Panc1 (cell line): ENCODE measurements around the gene DCD.

Experiments used
- TCF7L2 ChIP-seq: IDR thresholded peaks from 2 replicates; pipeline ENCODE4 v1.6.1; 2011; ENCODE audit warnings: mild to moderate bottlenecking, low read depth, low read length, inconsistent platforms
- TF ChIP-seq, protein P1 (sequence below): fragments of 450-650 bp; IDR thresholded peaks from 2 replicates; pipeline ENCODE4 v1.5.1; 2017; ENCODE audit warnings: mild to moderate bottlenecking

- TF ChIP-seq, protein P1, sequence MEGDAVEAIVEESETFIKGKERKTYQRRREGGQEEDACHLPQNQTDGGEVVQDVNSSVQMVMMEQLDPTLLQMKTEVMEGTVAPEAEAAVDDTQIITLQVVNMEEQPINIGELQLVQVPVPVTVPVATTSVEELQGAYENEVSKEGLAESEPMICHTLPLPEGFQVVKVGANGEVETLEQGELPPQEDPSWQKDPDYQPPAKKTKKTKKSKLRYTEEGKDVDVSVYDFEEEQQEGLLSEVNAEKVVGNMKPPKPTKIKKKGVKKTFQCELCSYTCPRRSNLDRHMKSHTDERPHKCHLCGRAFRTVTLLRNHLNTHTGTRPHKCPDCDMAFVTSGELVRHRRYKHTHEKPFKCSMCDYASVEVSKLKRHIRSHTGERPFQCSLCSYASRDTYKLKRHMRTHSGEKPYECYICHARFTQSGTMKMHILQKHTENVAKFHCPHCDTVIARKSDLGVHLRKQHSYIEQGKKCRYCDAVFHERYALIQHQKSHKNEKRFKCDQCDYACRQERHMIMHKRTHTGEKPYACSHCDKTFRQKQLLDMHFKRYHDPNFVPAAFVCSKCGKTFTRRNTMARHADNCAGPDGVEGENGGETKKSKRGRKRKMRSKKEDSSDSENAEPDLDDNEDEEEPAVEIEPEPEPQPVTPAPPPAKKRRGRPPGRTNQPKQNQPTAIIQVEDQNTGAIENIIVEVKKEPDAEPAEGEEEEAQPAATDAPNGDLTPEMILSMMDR: no peak
- no peak for TF ChIP-seq TCF7L2
These were observed 52.7 kb downstream of the DCD start for GRCh38 chr12:54595471-54595870.
